Heart left ventricle (tissue), 16 donors: ENCODE data around the gene PITPNM1. TPM values are rescaled to one million over a fixed set of nuclear protein-coding genes. Genes with fewer than 3 reads are reported as not detected.
A peak's percentile ranks its signal among the peaks of the same experiment; 100 is the strongest.

Experiments used
- ATAC-seq, 4 donors: fragments of 200-7000 bp; cut with Tn5 transposase; one replicate each; pipeline ENCODE4 v1.9.1; 2020 to 2022; ENCODE audit warnings: moderate library complexity in 4 of 4, mild to moderate bottlenecking in 3 of 4, moderate number of reproducible peaks in 1 of 4
- DNase-seq, 5 donors: peaks; one replicate each; pipeline ENCODE4 v3.0.0-alpha.2; 2020
- H3K27ac ChIP-seq, 12 donors: fragments of 200-600 bp; sonication (generic) in 4 of 12; one replicate each; pipeline versions ENCODE4 v1.5.0 to v1.8.0; 2016 to 2022; ENCODE audit warnings: mild to moderate bottlenecking in 2 of 12
- H3K27me3 ChIP-seq, 9 donors: fragments of 200-600 bp; sonication (generic) in 2 of 9; one replicate each; pipeline versions ENCODE4 v1.5.1 to v1.8.0; 2016 to 2022; ENCODE audit warnings: mild to moderate bottlenecking in 3 of 9
- H3K36me3 ChIP-seq, 9 donors: fragments of 200-600 bp; sonication (generic) in 2 of 9; one replicate each; pipeline versions ENCODE4 v1.5.0 to v1.8.0; 2018 to 2022; ENCODE audit warnings: mild to moderate bottlenecking in 2 of 9
- H3K4me1 ChIP-seq, 12 donors: fragments of 200-600 bp; sonication (generic) in 4 of 12; one replicate each; pipeline versions ENCODE4 v1.5.0 to v1.8.0; 2016 to 2022; ENCODE audit warnings: mild to moderate bottlenecking in 3 of 12
- H3K4me3 ChIP-seq, 12 donors: fragments of 200-600 bp; sonication (generic) in 4 of 12; one replicate each; pipeline versions ENCODE4 v1.5.0 to v1.8.0; 2017 to 2022; ENCODE audit warnings: mild to moderate bottlenecking in 9 of 12, moderate library complexity in 4 of 12
- H3K9me3 ChIP-seq, 12 donors: fragments of 200-600 bp; sonication (generic) in 4 of 12; one replicate each; pipeline versions ENCODE4 v1.5.0 to v1.8.0; 2016 to 2022; ENCODE audit warnings: mild to moderate bottlenecking in 1 of 12
- CTCF ChIP-seq, 12 donors: fragments of 200-600 bp; sonication (generic) in 4 of 12; IDR thresholded peaks; one replicate each; pipeline versions ENCODE4 v1.5.0 to v1.8.0; 2018 to 2022; ENCODE audit warnings: antibody characterized with exemption in 12 of 12, mild to moderate bottlenecking in 5 of 12
- POLR2A ChIP-seq, 2 donors: fragments of 450-650 bp; IDR thresholded peaks; one replicate each; pipeline ENCODE4 v1.6.1; 2017; ENCODE audit warnings: antibody characterized with exemption in 2 of 2, mild to moderate bottlenecking in 2 of 2, moderate library complexity in 2 of 2
- WGBS, 4 donors: extraction: QIAGEN DNeasy Blood & Tissue Kit in 2 of 4; methylation state at CpG; one replicate each; pipeline versions ENCODE4 v1.1.5 to v1.1.7; 2013 to 2018; 5-methylcytosine and 5-hydroxymethylcytosine counted together
- intact Hi-C, 10 donors: fragments of 100-400 bp; cut with DNase I; formaldehyde crosslinking; loops; one replicate each; pipeline versions ENCODE4 v1.11.1 to v1.14.2; 2022
- polyA plus RNA-seq, 2 donors: library from polyadenylated mRNA; stranded (reverse); fragments of 200-250 nt; gene quantifications; one replicate each; pipeline ENCODE4 v1.2.3, GENCODE V29; 2013
- total RNA-seq, 9 donors: library from RNA; depleted of rRNA in 2 of 9; stranded (reverse); fragments of >200 nt in 2 of 9; fragmentation: NEBNext Ultra II Directional in 3 of 9; extraction: Animal tissue kit (Norgen Biotek cat#: 25700) in 3 of 9; gene quantifications; one replicate each; pipeline versions ENCODE4 v1.1.0 to v1.2.4, GENCODE V29; 2016 to 2023
- donor health status: ischemic (EF 13 %, LVEDD 7.1; RV severe dilation, severe dysfunction).
- donor health status: healthy with polysubstance abuse.
- donor health status: DM: no; HTN: yes; CAD: no.
- donor health status: DM: no; HTN: no; CAD: no.
- donor health status: ischemic (EF 25% LVEDD 6.9; RV normal size, moderate dysfunction).
- donor health status: ischemic (EF 25% LVEDD 5.7; RV mildly dilated, moderate dysfunction).
- donor health status: healthy.
- donor health status: DM: yes; HTN: yes; CAD: no.
- donor health status: ischemic (EF 35%, LVEDD 5.7; RV mildly dilated, moderate dysfunction).
- donor health status: nonischemic (EF 11% LVEDD 7.7; RV severe dilation, severe dysfunction).
- donor health status: DM: yes; HTN: yes; CAD: no.
- donor health status: PGD.
- donor health status: ischemic (EF 29% LVEDD 5.4; RV normal size, mild dysfunction).
- donor health status: nonischemic (EF 23%, LVEDD 6.1; RV moderate dilation, normal function).

PITPNM1 gene
- total and polyA plus RNA-seq, 11 donors, result 24.2 to 69.1 (median 34.3) TPM

- Histone ChIP-seq H3K27me3 (no peaks in the 10 kb centered on the region), H3K9me3 (no peaks in the 10 kb centered on the region), H3K27ac (no peak overlapping the region), H3K4me3 (no peak overlapping the region), H3K4me1 (peaks cover 0 to 38% (median 5%) of the 10 kb centered on the region in 12 donors), H3K36me3 (no peaks in the 10 kb centered on the region)
- intact Hi-C loops, result no loop called here
- WGBS, 4 donors, result 90 to 93% (median 91%) methylated on average over 20 to 25 of the region's 25 CpGs
- ATAC-seq, result no peak
- DNase-seq, result no peak
- no peak for TF ChIP-seq CTCF (IDR thresholded peaks at IDR 0.05)
- TF ChIP-seq POLR2A (IDR thresholded peaks at IDR 0.05), result no peak
Measured at GRCh38 chr11:67450796-67451657, 54.1 kb downstream of the PITPNM1 start.

GRCh38 chr11:67449116-67449844 lies 55.9 kb downstream of the PITPNM1 start:
- Histone ChIP-seq H3K27ac (peak overlapping the region in 1 of 12 donors; percentile 70), H3K9me3 (no peaks in the 10 kb centered on the region), H3K36me3 (no peaks in the 10 kb centered on the region), H3K4me1 (peaks cover 0 to 46% (median 5%) of the 10 kb centered on the region in 12 donors), H3K27me3 (no peaks in the 10 kb centered on the region), H3K4me3 (no peak overlapping the region)
- WGBS, 4 donors, result 72 to 80% (median 74%) methylated on average over 9 of the region's 9 CpGs
- intact Hi-C loops, result no loop called here
- DNase-seq (peak in 1 of 5 donors; percentile 37), ATAC-seq (peak in 3 of 4 donors; percentile 7 to 41 (median 31))
- no peak for TF ChIP-seq CTCF (IDR thresholded peaks at IDR 0.05)

- 90 to 94% (median 92%) methylated on average over 7 of the region's 7 CpGs for WGBS, 4 donors
- no peak for ATAC-seq
- no peak overlapping the region for H3K4me3 ChIP-seq
- no peaks in the 10 kb centered on the region for H3K27me3 ChIP-seq
- H3K36me3 ChIP-seq, result no peaks in the 10 kb centered on the region
- TF ChIP-seq POLR2A (IDR thresholded peaks at IDR 0.05) (no peak), CTCF (IDR thresholded peaks at IDR 0.05) (no peak)
- no peaks in the 10 kb centered on the region for H3K9me3 ChIP-seq
- H3K4me1 ChIP-seq, result peaks cover 0 to 52% (median 8%) of the 10 kb centered on the region in 12 donors
- no peak overlapping the region for H3K27ac ChIP-seq
- intact Hi-C loops, result no loop called here
- no peak for DNase-seq
Measured at GRCh38 chr11:67448220-67448609, 56.9 kb downstream of the PITPNM1 start.

GRCh38 chr11:67445515-67445914 lies 59.6 kb downstream of the PITPNM1 start:
- H3K9me3 ChIP-seq, result no peaks in the 10 kb centered on the region
- no peak for ATAC-seq
- no peaks in the 10 kb centered on the region for H3K27me3 ChIP-seq
- WGBS, 4 donors, result 83 to 97% (median 88%) methylated on average over 5 of the region's 5 CpGs
- H3K36me3 ChIP-seq, result peaks cover 0 to 17% (median 5%) of the 10 kb centered on the region in 9 donors
- no peak for TF ChIP-seq CTCF (IDR thresholded peaks at IDR 0.05)
- TF ChIP-seq POLR2A (IDR thresholded peaks at IDR 0.05), result no peak
- no peak for DNase-seq
- peaks cover 0 to 59% (median 15%) of the 10 kb centered on the region in 12 donors for H3K4me1 ChIP-seq
- intact Hi-C loops, result no loop called here
- H3K4me3 ChIP-seq, result no peak overlapping the region
- no peak overlapping the region for H3K27ac ChIP-seq
